Measurements from ENCODE around the gene ZYG11A.
A peak's percentile ranks its signal among the peaks of the same experiment; 100 is the strongest.

Gene ZYG11A

DNA sequence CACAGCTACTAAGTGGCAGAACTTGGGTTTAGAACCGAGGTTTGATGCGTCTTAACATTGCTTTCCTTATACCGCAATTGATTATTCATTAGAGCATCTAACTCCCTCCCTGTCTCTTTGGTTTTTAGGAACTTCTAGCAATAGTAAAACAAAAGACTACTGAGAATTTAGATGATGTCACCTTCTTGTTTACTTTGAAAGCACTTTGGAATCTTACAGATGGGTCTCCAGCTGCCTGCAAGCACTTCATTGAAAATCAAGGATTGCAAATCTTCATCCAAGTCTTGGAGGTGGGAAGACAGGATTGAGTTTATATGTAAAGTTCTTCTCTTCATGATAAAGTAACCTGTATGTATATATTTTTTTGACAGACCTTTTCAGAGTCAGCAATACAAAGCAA, 35.0 kb downstream of the ZYG11A start:
- DNase-seq, result no peak

DNA sequence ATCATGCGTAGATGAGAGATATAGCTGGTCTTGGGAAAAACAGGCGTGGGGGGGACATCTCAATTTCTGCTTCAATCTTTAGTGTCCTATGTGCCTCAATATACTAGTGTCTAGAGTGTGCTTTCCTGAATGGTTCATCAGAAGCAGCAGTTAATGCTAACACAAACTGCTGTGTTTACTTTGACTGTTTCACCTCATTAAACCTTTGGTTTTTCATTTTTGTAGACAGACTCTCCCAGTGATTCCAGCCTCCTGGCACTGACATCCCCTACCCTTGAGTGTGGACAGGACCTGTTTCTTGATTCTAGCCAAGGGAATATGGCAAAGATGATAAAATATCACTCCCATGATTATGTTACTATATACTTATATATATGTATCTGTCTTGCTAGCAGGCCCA, 37.6 kb downstream of the ZYG11A start:
- no peak for DNase-seq

GRCh38 chr1:52887483-52887882, 44.9 kb downstream of the ZYG11A start:
- no peak for DNase-seq

DNA sequence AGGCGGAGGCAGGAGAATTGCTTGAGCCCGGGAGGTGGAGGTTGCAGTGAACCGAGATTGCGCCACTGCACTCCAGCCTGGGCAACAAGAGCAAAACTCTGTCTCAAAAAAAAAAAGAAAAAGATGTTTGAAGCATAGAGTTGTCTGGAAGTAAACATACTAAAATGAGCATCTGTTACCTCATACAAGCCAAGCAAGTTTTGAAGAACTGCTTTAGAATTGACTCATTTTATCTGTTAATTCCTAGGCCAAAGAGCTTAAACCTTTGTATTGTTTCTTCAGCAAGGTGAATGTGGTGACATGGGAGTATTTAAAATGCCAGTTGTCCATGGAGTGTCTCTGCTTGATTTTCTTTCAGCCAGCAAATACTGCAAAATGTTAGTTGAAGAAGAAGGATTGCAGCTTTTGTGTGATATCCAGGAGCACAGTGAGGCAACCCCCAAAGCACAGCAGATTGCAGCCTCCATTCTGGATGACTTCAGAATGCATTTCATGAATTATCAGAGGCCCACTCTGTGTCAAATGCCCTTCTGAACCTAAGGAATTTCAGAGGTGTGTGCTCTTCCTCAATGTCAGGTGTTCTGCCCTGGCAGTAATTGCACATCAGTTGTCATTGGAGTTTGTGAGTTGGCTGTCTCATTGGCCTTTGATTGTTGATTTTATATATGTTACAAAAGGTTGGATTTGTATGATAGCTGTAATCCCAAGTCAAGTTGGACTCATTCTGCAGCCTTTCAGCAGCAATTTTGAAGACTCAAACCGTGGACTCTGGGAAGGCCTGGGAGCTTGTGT, 50.1 kb downstream of the ZYG11A start:
- no peak for DNase-seq

GRCh38 chr1:52899445-52899894, 56.9 kb downstream of the ZYG11A start:
- DNase-seq, result peak; percentile 16

GRCh38 chr1:52900402-52900801, 57.8 kb downstream of the ZYG11A start:
- no peak for DNase-seq

GRCh38 chr1:52901384-52901783, 58.8 kb downstream of the ZYG11A start:
- DNase-seq, result no peak

DNA sequence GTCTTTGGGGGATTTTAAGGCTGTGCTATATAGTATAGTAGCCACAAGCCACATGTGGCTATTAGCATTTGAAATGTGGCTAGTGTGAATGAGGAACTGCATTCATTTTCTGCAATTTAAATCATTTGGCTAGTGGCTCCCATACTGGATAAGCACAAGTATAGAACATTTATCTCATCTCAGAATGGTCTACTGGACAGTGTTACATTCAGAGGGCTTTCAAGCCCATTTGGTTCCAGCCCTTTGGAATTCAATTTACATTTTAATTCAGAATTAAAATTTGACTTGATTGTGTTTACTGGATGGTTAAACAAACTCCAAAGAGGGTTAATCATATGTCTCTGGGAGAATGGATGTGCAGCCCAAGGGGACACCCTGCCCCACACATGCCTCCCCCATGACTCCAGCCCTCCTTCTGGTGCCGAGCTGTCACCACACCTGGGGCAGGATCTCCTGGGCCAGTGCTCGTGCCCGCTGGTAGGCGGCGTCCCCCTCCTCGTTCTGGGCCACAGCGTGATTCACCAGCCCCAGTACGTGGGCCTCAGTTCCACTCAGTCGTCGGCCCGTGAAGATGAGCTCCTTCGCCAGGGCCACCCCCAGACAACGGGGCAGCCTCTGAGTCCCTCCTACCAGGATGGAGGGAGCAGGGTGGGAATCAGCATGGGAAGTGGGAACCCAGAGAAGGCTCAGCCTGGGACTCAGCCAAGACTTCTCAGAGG, 61.8 kb downstream of the ZYG11A start:
- DNase-seq, result no peak

GRCh38 chr1:52904927-52905698, 62.6 kb downstream of the ZYG11A start:
- DNase-seq, result no peak

GRCh38 chr1:52906135-52906603, 63.6 kb downstream of the ZYG11A start:
- no peak for DNase-seq

DNA sequence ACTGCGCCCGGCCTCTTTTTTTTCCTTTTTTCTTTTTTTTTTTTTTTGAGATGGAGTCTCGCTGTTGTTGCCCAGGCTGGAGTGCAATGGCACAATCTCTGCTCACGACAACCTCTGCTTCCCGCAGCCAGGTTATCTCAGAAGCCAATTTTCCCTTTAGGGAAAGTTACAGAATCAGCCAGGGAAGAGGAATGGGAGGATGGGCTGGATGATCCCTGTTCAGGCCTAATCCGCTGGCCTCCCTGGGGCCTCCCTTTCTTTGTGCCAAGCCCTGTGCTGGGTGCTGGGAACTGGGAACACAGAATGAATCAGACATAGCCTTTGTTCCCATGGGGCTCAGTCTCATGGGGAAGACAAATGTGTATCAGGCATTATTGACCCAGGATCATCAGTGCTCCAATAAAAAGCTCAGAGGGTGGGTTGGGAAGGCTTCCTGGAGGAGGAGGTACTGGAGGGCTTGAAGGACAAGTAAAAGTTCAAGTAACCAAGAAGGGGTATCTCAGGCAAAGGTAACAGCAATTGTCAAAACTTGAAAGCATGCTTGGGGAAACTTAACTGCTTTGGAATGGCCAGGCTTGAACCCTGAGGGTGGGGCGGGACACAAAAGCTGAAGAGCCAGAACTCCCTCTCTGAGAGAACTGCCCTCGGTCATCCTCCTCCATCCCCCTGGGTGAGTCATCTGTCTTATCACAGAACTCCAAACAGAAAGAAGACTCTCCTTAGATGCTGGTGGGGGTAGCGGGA, 64.7 kb downstream of the ZYG11A start:
- DNase-seq, result no peak

DNA sequence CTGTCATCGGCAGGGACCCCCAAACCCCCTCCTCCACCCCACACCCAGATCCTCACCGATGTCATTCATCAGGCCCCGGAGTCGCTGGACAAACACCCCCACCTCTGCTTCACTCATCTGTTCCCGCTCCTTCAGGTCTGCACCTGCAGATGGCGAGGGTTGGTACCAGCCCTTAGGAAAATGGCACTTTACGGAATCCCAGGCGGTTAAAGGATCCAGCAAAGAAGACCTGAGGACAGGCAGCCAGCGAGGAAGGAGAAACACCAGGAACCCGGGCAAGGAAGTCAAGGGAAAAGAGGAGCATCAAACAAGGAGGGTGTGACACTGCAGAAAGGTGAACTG, 65.2 kb downstream of the ZYG11A start:
- no peak for DNase-seq

DNA sequence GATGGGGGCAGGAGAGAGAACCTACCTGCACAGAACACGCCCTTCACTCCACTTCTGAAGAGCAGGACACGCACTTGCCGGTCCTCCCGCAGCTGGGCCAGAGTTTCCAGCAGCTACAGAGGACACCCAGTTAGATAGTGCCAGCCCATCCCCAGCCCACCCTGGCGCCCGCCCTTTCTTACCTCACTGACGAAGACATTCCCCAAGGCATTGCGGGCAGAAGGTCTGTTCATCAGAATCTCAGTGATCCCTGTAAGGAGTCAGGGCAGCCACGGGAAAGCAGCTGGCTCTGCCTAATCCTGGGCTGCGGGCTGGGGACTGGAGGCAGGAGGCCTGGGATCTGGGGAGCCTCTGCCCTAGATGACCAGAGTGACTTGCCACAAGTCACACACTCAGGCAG, 69.0 kb downstream of the ZYG11A start:
- no peak for DNase-seq

DNA sequence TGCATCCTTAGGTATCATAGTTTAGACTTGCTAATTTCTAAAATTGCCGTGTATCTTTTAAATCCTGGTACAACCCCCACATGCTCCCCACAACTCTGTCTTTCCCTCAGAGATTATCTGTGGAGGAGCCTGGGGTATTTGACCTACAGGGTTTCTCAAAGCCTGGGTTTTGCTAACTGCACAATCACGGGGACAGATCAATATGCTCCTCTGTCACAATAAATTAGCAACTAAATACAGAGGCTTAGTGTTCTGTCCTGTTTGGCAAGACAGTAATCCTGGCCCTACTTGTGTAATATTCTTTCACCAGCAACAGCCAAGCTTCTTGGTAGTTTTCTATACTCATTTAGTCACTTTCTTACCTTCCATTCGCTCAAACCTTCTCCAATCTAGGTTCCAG, 70.5 kb downstream of the ZYG11A start:
- no peak for DNase-seq

DNA sequence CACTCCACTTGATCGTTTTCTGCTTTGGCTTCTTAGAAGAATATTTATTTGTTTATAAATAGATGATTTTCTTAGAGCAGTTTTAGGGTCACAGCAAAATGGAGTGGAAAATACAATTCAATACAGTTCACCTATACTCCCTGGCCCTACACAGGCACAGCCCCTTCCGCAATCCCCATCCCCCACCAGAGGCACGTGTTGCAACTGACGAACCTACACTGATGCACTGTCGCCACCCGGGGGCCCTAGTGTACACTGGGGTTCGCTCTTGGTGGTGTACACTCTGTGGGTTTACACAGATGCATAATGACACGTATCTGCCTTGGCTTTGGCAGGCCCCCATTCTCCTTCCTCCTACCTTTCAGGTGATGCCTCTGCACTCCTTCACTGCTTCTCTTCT, 71.0 kb downstream of the ZYG11A start:
- DNase-seq, result no peak

DNA sequence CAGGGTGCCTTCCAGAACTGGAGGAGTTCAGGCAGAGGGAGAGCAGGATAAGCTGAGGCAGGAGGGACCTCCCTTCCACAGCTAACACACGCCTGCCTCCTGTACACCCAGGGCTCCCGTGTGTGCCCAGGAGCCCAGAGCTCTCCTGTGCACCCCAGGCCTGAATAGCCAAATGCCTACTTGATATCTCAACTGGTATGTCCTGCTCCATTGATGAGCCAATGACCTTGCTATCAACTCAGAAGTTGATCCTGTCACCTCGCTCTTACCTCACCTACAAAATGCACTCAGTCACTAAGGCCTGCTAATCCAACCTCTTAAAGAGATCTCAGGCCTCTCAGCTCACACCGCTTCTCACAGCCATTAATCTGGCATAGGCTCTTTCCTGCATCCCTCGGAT, 71.9 kb downstream of the ZYG11A start:
- no peak for DNase-seq

DNA sequence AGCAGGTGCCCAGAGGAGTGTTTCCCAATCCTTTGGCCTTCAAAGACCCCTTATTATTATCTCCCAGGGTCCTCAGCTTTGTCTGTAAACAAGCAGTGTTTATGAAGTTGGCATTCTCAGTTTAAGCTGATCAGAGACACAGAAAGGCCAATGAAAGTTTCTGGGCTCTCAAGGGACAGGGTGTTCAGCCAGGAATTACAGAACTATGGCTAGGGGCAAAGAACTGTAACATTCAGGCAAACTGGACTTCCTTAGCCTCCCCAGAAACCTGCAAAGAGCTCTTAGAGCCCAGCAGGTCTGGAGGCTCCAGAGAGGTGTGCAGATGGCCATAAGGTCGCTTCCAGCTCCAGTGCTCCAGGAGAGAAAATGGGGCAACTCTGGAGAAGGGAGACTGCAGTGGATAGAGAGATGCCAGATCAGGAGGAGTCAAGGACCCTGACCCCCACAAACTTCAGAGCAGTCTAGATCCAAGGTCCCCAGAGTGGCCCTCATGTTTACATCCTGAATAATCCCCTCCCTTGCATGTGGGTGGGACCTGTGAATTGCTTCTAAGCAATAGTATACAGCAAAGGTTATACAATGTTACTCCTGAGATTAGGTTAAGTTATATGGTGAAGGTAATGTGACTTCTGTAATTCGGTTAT, 72.8 kb downstream of the ZYG11A start:
- no peak for DNase-seq

GRCh38 chr1:52915855-52916220, 73.3 kb downstream of the ZYG11A start:
- no peak for DNase-seq

DNA sequence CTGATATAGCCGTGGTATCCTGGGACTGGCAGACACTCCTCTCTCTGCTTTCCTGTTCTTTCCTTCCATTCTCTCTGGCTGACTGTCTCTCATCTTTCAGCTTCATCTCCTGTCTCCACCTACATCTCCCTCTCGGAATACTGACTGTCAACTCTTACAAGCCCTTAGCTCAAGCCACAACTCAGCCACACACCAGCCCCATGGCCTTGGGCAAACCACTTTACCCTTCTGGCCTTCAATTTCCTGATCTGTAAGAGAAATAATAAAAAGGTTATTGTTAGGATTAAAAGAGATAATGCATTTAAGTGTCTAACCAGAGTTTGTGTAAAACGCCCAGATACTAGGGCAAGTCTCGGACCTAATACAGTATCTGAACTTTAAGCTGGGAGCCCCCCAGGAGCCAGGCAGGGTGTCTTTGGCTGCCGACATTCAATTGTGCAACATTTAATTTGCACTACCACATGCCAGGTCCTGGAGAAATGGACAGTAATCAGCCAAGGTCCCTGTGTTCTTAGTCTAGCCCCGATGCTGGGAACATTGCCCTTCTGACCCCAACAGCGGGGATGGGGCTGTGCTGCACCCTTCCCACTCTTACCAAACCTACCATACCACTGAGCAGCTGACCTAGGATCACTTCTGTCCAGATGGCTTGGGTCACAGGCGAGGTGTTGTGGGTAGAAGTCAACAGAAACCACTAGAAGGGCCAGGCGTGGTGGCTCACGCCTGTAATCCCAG, 73.8 kb downstream of the ZYG11A start:
- DNase-seq, result no peak

- no peak for DNase-seq
Measured at GRCh38 chr1:52917156-52917555, 74.6 kb downstream of the ZYG11A start.

- DNase-seq, result no peak
Measured at GRCh38 chr1:52917581-52917980, 75.0 kb downstream of the ZYG11A start.
